ENCODE measurements around the gene DECR2.

- TF ChIP-seq CTCF (conservative IDR thresholded peaks at IDR 0.05; ENCODE audit: low read depth, low read length) (no peak), EZH2 (IDR thresholded peaks at IDR 0.05; ENCODE audit: borderline replicate concordance, low read depth, low read length, poor library complexity, severe bottlenecking) (no peak)
Observed at GRCh38 chr16:367333-367903, 34.3 kb upstream of the DECR2 start.
